Ovary (tissue), 3 donors: Measurements from ENCODE around the gene FNBP1L.

Experiments used
- EP300 ChIP-seq: sonication (generic); formaldehyde crosslinking; IDR thresholded peaks from one replicate; pipeline ENCODE4 v1.6.1; 2017; ENCODE audit warnings: antibody characterized with exemption
- POLR2A ChIP-seq: fragments of 450-650 bp; IDR thresholded peaks from one replicate; pipeline ENCODE4 v1.6.1; 2017; ENCODE audit warnings: antibody characterized with exemption, mild to moderate bottlenecking, moderate library complexity
- TF ChIP-seq, protein P1 (sequence below), 3 donors: fragments of 450-650 bp in 2 of 3; fragments of 200-600 bp in 1 of 3; IDR thresholded peaks; one replicate each; pipeline versions ENCODE4 v1.5.1 to v1.8.0; 2016 to 2022; ENCODE audit warnings: antibody characterized with exemption in 3 of 3, mild to moderate bottlenecking in 1 of 3
- donor health status: DM: no; HTN: no; CAD: no.

DNA sequence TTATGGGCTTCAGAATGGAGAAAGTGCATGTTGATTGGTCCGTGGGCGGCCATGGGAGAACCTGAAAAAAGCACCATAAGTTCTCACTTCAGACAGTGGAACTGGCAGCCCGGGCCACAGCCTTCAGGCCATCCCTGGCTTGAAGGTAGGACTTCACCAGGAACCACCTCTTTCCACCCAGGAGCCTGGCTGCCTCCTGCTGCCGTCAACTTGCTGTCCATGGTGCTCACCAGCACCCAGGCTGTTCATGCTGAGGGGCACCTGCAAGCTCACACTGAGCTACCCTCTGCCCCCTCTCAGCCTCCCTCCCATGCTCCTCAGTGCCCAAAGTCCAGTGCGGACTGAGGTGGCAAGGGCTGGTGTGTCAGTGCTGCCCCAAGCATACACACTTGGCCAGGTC, 12.9 kb upstream of the FNBP1L start:
- TF ChIP-seq, protein P1, sequence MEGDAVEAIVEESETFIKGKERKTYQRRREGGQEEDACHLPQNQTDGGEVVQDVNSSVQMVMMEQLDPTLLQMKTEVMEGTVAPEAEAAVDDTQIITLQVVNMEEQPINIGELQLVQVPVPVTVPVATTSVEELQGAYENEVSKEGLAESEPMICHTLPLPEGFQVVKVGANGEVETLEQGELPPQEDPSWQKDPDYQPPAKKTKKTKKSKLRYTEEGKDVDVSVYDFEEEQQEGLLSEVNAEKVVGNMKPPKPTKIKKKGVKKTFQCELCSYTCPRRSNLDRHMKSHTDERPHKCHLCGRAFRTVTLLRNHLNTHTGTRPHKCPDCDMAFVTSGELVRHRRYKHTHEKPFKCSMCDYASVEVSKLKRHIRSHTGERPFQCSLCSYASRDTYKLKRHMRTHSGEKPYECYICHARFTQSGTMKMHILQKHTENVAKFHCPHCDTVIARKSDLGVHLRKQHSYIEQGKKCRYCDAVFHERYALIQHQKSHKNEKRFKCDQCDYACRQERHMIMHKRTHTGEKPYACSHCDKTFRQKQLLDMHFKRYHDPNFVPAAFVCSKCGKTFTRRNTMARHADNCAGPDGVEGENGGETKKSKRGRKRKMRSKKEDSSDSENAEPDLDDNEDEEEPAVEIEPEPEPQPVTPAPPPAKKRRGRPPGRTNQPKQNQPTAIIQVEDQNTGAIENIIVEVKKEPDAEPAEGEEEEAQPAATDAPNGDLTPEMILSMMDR (IDR thresholded peaks at IDR 0.05), result no peak
- TF ChIP-seq POLR2A (no peak), EP300 (no peak)
